Mesendoderm (in vitro differentiated cells): Measurements from ENCODE around the gene FANCE.

Experiments used
- DNase-seq: peaks from one replicate; pipeline ENCODE4 v3.0.0; 2013
- H2AK5ac ChIP-seq: 2 replicates; pipeline ENCODE4 v1.6.1; 2013; ENCODE audit warnings: low read length, inconsistent platforms
- H2BK120ac ChIP-seq: 2 replicates; pipeline ENCODE4 v1.6.1; 2013; ENCODE audit warnings: low read depth, mild to moderate bottlenecking, low read length, moderate library complexity, mixed read lengths
- H2BK15ac ChIP-seq: replicated peaks from 2 replicates; pipeline ENCODE4 v1.6.1; 2013; ENCODE audit warnings: low read depth, mild to moderate bottlenecking, moderate library complexity
- H2BK5ac ChIP-seq: 2 replicates; pipeline ENCODE4 v1.6.1; 2013; ENCODE audit warnings: low read length, inconsistent platforms
- H3K18ac ChIP-seq: 2 replicates; pipeline ENCODE4 v1.6.1; 2013; ENCODE audit warnings: mild to moderate bottlenecking, low read length, mixed read lengths
- H3K23ac ChIP-seq: one replicate; pipeline ENCODE4 v1.6.1; 2013; ENCODE audit warnings: low read length
- H3K27ac ChIP-seq: 2 replicates; pipeline ENCODE4 v1.5.1; 2013; ENCODE audit warnings: low read depth, mild to moderate bottlenecking, inconsistent platforms, low read length, moderate library complexity
- H3K27me3 ChIP-seq: 2 replicates; pipeline ENCODE4 v1.6.1; 2013; ENCODE audit warnings: low read length, control low read depth, mild to moderate bottlenecking, inconsistent platforms; ENCODE audit not compliant: insufficient read depth, poor library complexity
- H3K36me3 ChIP-seq: 2 replicates; pipeline ENCODE4 v1.6.1; 2013; ENCODE audit warnings: low read length, inconsistent platforms; ENCODE audit not compliant: control insufficient read depth, insufficient read depth
- H3K4ac ChIP-seq: one replicate; pipeline ENCODE4 v1.6.1; 2013; ENCODE audit warnings: low read depth, mild to moderate bottlenecking, low read length, moderate library complexity
- H3K4me1 ChIP-seq: 2 replicates; pipeline ENCODE4 v1.6.1; 2013; ENCODE audit warnings: low read depth, low read length, inconsistent platforms; ENCODE audit not compliant: control insufficient read depth
- H3K4me2 ChIP-seq: 2 replicates; pipeline ENCODE4 v1.6.1; 2013; ENCODE audit warnings: low read length
- H3K4me3 ChIP-seq: 2 replicates; pipeline ENCODE4 v1.5.1; 2013; ENCODE audit warnings: mild to moderate bottlenecking, low read length
- H3K56ac ChIP-seq: one replicate; pipeline ENCODE4 v1.6.1; 2013; ENCODE audit warnings: low read length
- H3K79me1 ChIP-seq: 2 replicates; pipeline ENCODE4 v1.6.1; 2013; ENCODE audit warnings: low read length, inconsistent platforms
- H3K79me2 ChIP-seq: 2 replicates; pipeline ENCODE4 v1.6.1; 2013; ENCODE audit warnings: mild to moderate bottlenecking, low read length; ENCODE audit not compliant: control insufficient read depth, insufficient read depth
- H3K9ac ChIP-seq: 2 replicates; pipeline ENCODE4 v1.6.1; 2013; ENCODE audit warnings: low read length, inconsistent platforms
- H4K5ac ChIP-seq: one replicate; pipeline ENCODE4 v1.6.1; 2013; ENCODE audit warnings: low read length
- H4K8ac ChIP-seq: one replicate; pipeline ENCODE4 v1.6.1; 2013; ENCODE audit warnings: low read depth, mild to moderate bottlenecking, control low read depth, low read length, moderate library complexity
- WGBS: extraction: QIAGEN DNeasy Blood & Tissue Kit; methylation state at CpG from one replicate; pipeline ENCODE4 v1.1.7; 2013; ENCODE audit warnings: low lambda C conversion rate, missing lambda C conversion rate; ENCODE audit not compliant: insufficient coverage; ENCODE audit errors: extremely low coverage; 5-methylcytosine and 5-hydroxymethylcytosine counted together

FANCE gene

GRCh38 chr6:35485402-35485877 is 33.3 kb downstream of the FANCE start:
- H4K8ac ChIP-seq, result no peak overlapping the region
- H3K79me2 ChIP-seq, result peaks cover 25% of the 10 kb centered on the region
- WGBS, result no CpG with 5 or more reads among the region's 11 CpGs
- H3K27me3 ChIP-seq, result no peaks in the 10 kb centered on the region
- peaks cover 29% of the 10 kb centered on the region for H3K4me1 ChIP-seq
- H2BK120ac ChIP-seq, result no peak overlapping the region
- peak overlapping the region; percentile 54 for H3K18ac ChIP-seq
- peak overlapping the region; percentile 45 for H3K4me2 ChIP-seq
- H3K27ac ChIP-seq, result peak overlapping the region; percentile 90
- peak overlapping the region; percentile 84 for H3K4ac ChIP-seq
- peak overlapping the region; percentile 95 for H3K23ac ChIP-seq
- H4K5ac ChIP-seq, result peak overlapping the region; percentile 90
- peaks cover 2% of the 10 kb centered on the region for H3K36me3 ChIP-seq
- H3K9ac ChIP-seq, result peak overlapping the region; percentile 83
- peak overlapping the region; percentile 93 for H2BK5ac ChIP-seq
- no peak overlapping the region for H3K4me3 ChIP-seq
- peaks cover 14% of the 10 kb centered on the region for H3K79me1 ChIP-seq
- no peak overlapping the region for H2BK15ac ChIP-seq
- H3K56ac ChIP-seq, result peak overlapping the region; percentile 91
- peak; percentile 94 for DNase-seq
- peak overlapping the region; percentile 83 for H2AK5ac ChIP-seq

GRCh38 chr6:35486005-35486925 is 34.1 kb downstream of the FANCE start:
- Histone ChIP-seq H3K9ac (peak overlapping the region; percentile 83), H2AK5ac (peak overlapping the region; percentile 83), H3K27ac (peak overlapping the region; percentile 90), H3K23ac (peak overlapping the region; percentile 95), H3K79me1 (peaks cover 14% of the 10 kb centered on the region), H3K18ac (peak overlapping the region; percentile 54), H4K5ac (peak overlapping the region; percentile 90), H3K4me2 (peak overlapping the region; percentile 45), H3K79me2 (peaks cover 28% of the 10 kb centered on the region), H2BK15ac (no peak overlapping the region), H4K8ac (no peak overlapping the region), H2BK5ac (peak overlapping the region; percentile 88), H3K4me3 (no peak overlapping the region), H3K36me3 (peaks cover 2% of the 10 kb centered on the region), H3K4ac (peak overlapping the region; percentile 84), H3K56ac (peak overlapping the region; percentile 91), H3K27me3 (no peaks in the 10 kb centered on the region), H2BK120ac (no peak overlapping the region), H3K4me1 (peaks cover 37% of the 10 kb centered on the region)
- WGBS, result no CpG with 5 or more reads among the region's 61 CpGs
- peak; percentile 93 for DNase-seq

- DNase-seq, result no peak
- H3K4me1 ChIP-seq, result peaks cover 53% of the 10 kb centered on the region
- H2BK15ac ChIP-seq, result no peak overlapping the region
- H3K27me3 ChIP-seq, result no peaks in the 10 kb centered on the region
- peaks cover 39% of the 10 kb centered on the region for H3K79me2 ChIP-seq
- H2BK120ac ChIP-seq, result no peak overlapping the region
- H2BK5ac ChIP-seq, result peak overlapping the region; percentile 39
- no peak overlapping the region for H4K5ac ChIP-seq
- WGBS, result no CpG with 5 or more reads among the region's 9 CpGs
- H2AK5ac ChIP-seq, result peak overlapping the region; percentile 83
- peaks cover 19% of the 10 kb centered on the region for H3K79me1 ChIP-seq
- peak overlapping the region; percentile 6 for H3K56ac ChIP-seq
- no peak overlapping the region for H3K4me2 ChIP-seq
- H3K27ac ChIP-seq, result peak overlapping the region; percentile 63
- no peak overlapping the region for H3K18ac ChIP-seq
- no peak overlapping the region for H4K8ac ChIP-seq
- H3K4ac ChIP-seq, result no peak overlapping the region
- no peak overlapping the region for H3K4me3 ChIP-seq
- H3K9ac ChIP-seq, result no peak overlapping the region
- no peak overlapping the region for H3K23ac ChIP-seq
- no peaks in the 10 kb centered on the region for H3K36me3 ChIP-seq
Measured at GRCh38 chr6:35487658-35488516, 35.7 kb downstream of the FANCE start.

GRCh38 chr6:35488517-35488862 is 36.4 kb downstream of the FANCE start:
- no peak for DNase-seq
- H3K27ac ChIP-seq, result peak overlapping the region; percentile 63
- H4K8ac ChIP-seq, result no peak overlapping the region
- peaks cover 19% of the 10 kb centered on the region for H3K79me1 ChIP-seq
- H3K4ac ChIP-seq, result no peak overlapping the region
- H2BK120ac ChIP-seq, result no peak overlapping the region
- H4K5ac ChIP-seq, result no peak overlapping the region
- no peak overlapping the region for H3K23ac ChIP-seq
- H2BK5ac ChIP-seq, result no peak overlapping the region
- no peak overlapping the region for H3K4me2 ChIP-seq
- H3K79me2 ChIP-seq, result peaks cover 43% of the 10 kb centered on the region
- no peak overlapping the region for H2AK5ac ChIP-seq
- H3K18ac ChIP-seq, result no peak overlapping the region
- no peak overlapping the region for H3K9ac ChIP-seq
- H3K4me1 ChIP-seq, result peaks cover 54% of the 10 kb centered on the region
- peak overlapping the region; percentile 6 for H3K56ac ChIP-seq
- H3K36me3 ChIP-seq, result no peaks in the 10 kb centered on the region
- H2BK15ac ChIP-seq, result no peak overlapping the region
- no CpG with 5 or more reads among the region's 9 CpGs for WGBS
- H3K4me3 ChIP-seq, result no peak overlapping the region
- no peaks in the 10 kb centered on the region for H3K27me3 ChIP-seq

- Histone ChIP-seq H3K23ac (no peak overlapping the region), H4K8ac (no peak overlapping the region), H4K5ac (no peak overlapping the region), H3K79me2 (peaks cover 49% of the 10 kb centered on the region), H2BK5ac (no peak overlapping the region), H2BK15ac (no peak overlapping the region), H3K4me3 (no peak overlapping the region), H3K4me2 (no peak overlapping the region), H3K18ac (no peak overlapping the region), H3K36me3 (no peaks in the 10 kb centered on the region), H3K4ac (peak overlapping the region; percentile 44), H2AK5ac (no peak overlapping the region), H3K9ac (no peak overlapping the region), H3K27me3 (no peaks in the 10 kb centered on the region), H2BK120ac (peak overlapping the region; percentile 62), H3K27ac (peak overlapping the region; percentile 68), H3K4me1 (peaks cover 59% of the 10 kb centered on the region), H3K56ac (peak overlapping the region; percentile 71), H3K79me1 (peaks cover 24% of the 10 kb centered on the region)
- WGBS, result no CpG with 5 or more reads among the region's 1 CpG
- no peak for DNase-seq
Measured at GRCh38 chr6:35489066-35489465, 36.9 kb downstream of the FANCE start.
